GM21717 (cell line): ENCODE data around the gene TRABD2A.
A peak's percentile ranks its signal among the peaks of the same experiment; 100 is the strongest.
"Not testable (repeated sequence)": the region's sequence is repeated elsewhere in the genome, so short reads cannot be mapped to it uniquely, and the experiment has no call there.

Experiments used
- ATAC-seq: cut with Tn5 transposase; IDR thresholded peaks from one replicate; pipeline ENCODE4 v1.9.1; 2021; ENCODE audit warnings: mild to moderate bottlenecking, moderate library complexity; ENCODE audit not compliant: unreplicated experiment

TRABD2A gene

GRCh38 chr2:84785950-84786349 is 94.9 kb downstream of the TRABD2A start:
- no peak for ATAC-seq

- no peak for ATAC-seq
Measured at GRCh38 chr2:84782717-84783442, 98.0 kb downstream of the TRABD2A start.

- ATAC-seq, result peak; percentile 94
Measured at GRCh38 chr2:84781942-84782716, 98.8 kb downstream of the TRABD2A start.

GRCh38 chr2:84779781-84780180 is 101.1 kb downstream of the TRABD2A start:
- no peak for ATAC-seq

- ATAC-seq, result no peak
Measured at GRCh38 chr2:84778911-84779690, 101.8 kb downstream of the TRABD2A start.

GRCh38 chr2:84776011-84776410 is 104.9 kb downstream of the TRABD2A start:
- no peak for ATAC-seq

- not testable (repeated sequence) for ATAC-seq
Measured at GRCh38 chr2:84773562-84773961, 107.3 kb downstream of the TRABD2A start.
